HG03066 (cell line): ENCODE measurements around the gene PRR5.

Experiments
- ATAC-seq: cut with Tn5 transposase; IDR thresholded peaks from one replicate; pipeline ENCODE4 v1.9.1; 2021; ENCODE audit warnings: low read depth; ENCODE audit not compliant: unreplicated experiment

Gene PRR5

GRCh38 chr22:44782363-44782963, 80.5 kb downstream of the PRR5 start:
- ATAC-seq: no peak

GRCh38 chr22:44783091-44783490, 81.1 kb downstream of the PRR5 start:
- no peak for ATAC-seq

GRCh38 chr22:44783581-44783980, 81.6 kb downstream of the PRR5 start:
- no peak for ATAC-seq

- no peak for ATAC-seq
These were observed 84.1 kb downstream of the PRR5 start for GRCh38 chr22:44786136-44786535.

- ATAC-seq: no peak
These were observed 84.6 kb downstream of the PRR5 start for GRCh38 chr22:44786610-44787009.
